Loucy (cell line): ENCODE measurements around the gene KRT16.

Experiments
- H2AFZ ChIP-seq: fragments of 200-600 bp; sonication (generic); 2 replicates; pipeline ENCODE4 v1.6.0; 2016; ENCODE audit warnings: antibody characterized with exemption, mild to moderate bottlenecking, low read length, moderate library complexity
- H3F3A ChIP-seq: fragments of 200-600 bp; 2 replicates; pipeline ENCODE4 v1.6.0; 2016; ENCODE audit warnings: antibody characterized with exemption, low read depth, mild to moderate bottlenecking
- H3K27me3 ChIP-seq: fragments of 200-600 bp; sonication (generic); 2 replicates; pipeline ENCODE4 v1.6.1; 2014; ENCODE audit warnings: low read length, mild to moderate bottlenecking; ENCODE audit not compliant: insufficient read depth, poor library complexity, severe bottlenecking
- H3K36me3 ChIP-seq: fragments of 200-600 bp; sonication (generic); 2 replicates; pipeline ENCODE4 v1.6.1; 2016; ENCODE audit warnings: low read length; ENCODE audit not compliant: insufficient read depth
- H3K4me1 ChIP-seq: fragments of 200-600 bp; sonication (generic); 2 replicates; pipeline ENCODE4 v1.5.1; 2014; ENCODE audit warnings: low read length, mild to moderate bottlenecking; ENCODE audit not compliant: insufficient read depth, poor library complexity, severe bottlenecking
- H3K4me2 ChIP-seq: fragments of 200-600 bp; sonication (generic); 2 replicates; pipeline ENCODE4 v1.6.0; 2014; ENCODE audit warnings: antibody characterized with exemption, low read length, low read depth, mild to moderate bottlenecking; ENCODE audit not compliant: poor library complexity, severe bottlenecking
- H3K4me3 ChIP-seq: fragments of 200-600 bp; sonication (generic); 2 replicates; pipeline ENCODE4 v1.5.1; 2014; ENCODE audit warnings: low read length, mild to moderate bottlenecking, mixed read lengths; ENCODE audit not compliant: poor library complexity, severe bottlenecking
- H3K79me2 ChIP-seq: fragments of 200-600 bp; sonication (generic); 2 replicates; pipeline ENCODE4 v1.6.1; 2014; ENCODE audit warnings: low read length; ENCODE audit not compliant: insufficient read depth
- H3K9ac ChIP-seq: fragments of 200-600 bp; sonication (generic); 2 replicates; pipeline ENCODE4 v1.6.0; 2014; ENCODE audit warnings: mild to moderate bottlenecking, low read depth, low read length, moderate library complexity; ENCODE audit not compliant: poor library complexity, severe bottlenecking
- H3K9me2 ChIP-seq: fragments of 200-600 bp; sonication (generic); replicated peaks from 2 replicates; pipeline ENCODE4 v1.6.1; 2016; ENCODE audit warnings: low read depth, low read length, mixed read lengths
- H3K9me3 ChIP-seq: fragments of 200-600 bp; sonication (generic); 2 replicates; pipeline ENCODE4 v1.6.1; 2014; ENCODE audit warnings: mild to moderate bottlenecking, antibody characterized with exemption, low read length, low read depth; ENCODE audit not compliant: insufficient read depth
- H4K20me1 ChIP-seq: fragments of 200-600 bp; sonication (generic); 2 replicates; pipeline ENCODE4 v1.6.0; 2014; ENCODE audit warnings: antibody characterized with exemption, low read length, mild to moderate bottlenecking; ENCODE audit not compliant: insufficient read depth, poor library complexity, severe bottlenecking
- CTCF ChIP-seq: fragments of 200-600 bp; sonication (generic); conservative IDR thresholded peaks from 2 replicates; pipeline ENCODE4 v1.5.1; 2014; ENCODE audit warnings: mild to moderate bottlenecking, antibody characterized with exemption, low read length
- EZH2phosphoT487 ChIP-seq: fragments of 200-600 bp; IDR thresholded peaks from 2 replicates; pipeline ENCODE4 v1.6.1; 2018; ENCODE audit warnings: antibody characterized with exemption, mild to moderate bottlenecking, moderate library complexity, borderline replicate concordance

KRT16 gene

GRCh38 chr17:41635121-41636097 is 22.8 kb upstream of the KRT16 start:
- Histone ChIP-seq H3K4me1 (no peaks in the 10 kb centered on the region), H3K79me2 (no peaks in the 10 kb centered on the region), H3K9me2 (no peaks in the 10 kb centered on the region), H3K36me3 (no peaks in the 10 kb centered on the region), H4K20me1 (no peaks in the 10 kb centered on the region), H3K4me2 (no peak overlapping the region), H3K4me3 (no peak overlapping the region), H3K9ac (no peak overlapping the region), H3K27me3 (no peaks in the 10 kb centered on the region), H3K9me3 (no peaks in the 10 kb centered on the region), H2AFZ (no peak overlapping the region), H3F3A (no peaks in the 10 kb centered on the region)
- TF ChIP-seq EZH2phosphoT487: no peak
- TF ChIP-seq CTCF: no peak

GRCh38 chr17:41634639-41635038 is 22.1 kb upstream of the KRT16 start:
- Histone ChIP-seq H3K4me1 (no peaks in the 10 kb centered on the region), H3K27me3 (no peaks in the 10 kb centered on the region), H3K36me3 (no peaks in the 10 kb centered on the region), H3K9me2 (no peaks in the 10 kb centered on the region), H3K9me3 (no peaks in the 10 kb centered on the region), H3K4me2 (no peak overlapping the region), H3F3A (no peaks in the 10 kb centered on the region), H4K20me1 (no peaks in the 10 kb centered on the region), H3K4me3 (no peak overlapping the region), H2AFZ (no peak overlapping the region), H3K79me2 (no peaks in the 10 kb centered on the region), H3K9ac (no peak overlapping the region)
- TF ChIP-seq CTCF (no peak), EZH2phosphoT487 (no peak)

- Histone ChIP-seq H3K27me3 (no peaks in the 10 kb centered on the region), H3K4me3 (no peak overlapping the region), H3K9me3 (no peaks in the 10 kb centered on the region), H3F3A (no peaks in the 10 kb centered on the region), H2AFZ (no peak overlapping the region), H4K20me1 (no peaks in the 10 kb centered on the region), H3K4me2 (no peak overlapping the region), H3K9me2 (no peaks in the 10 kb centered on the region), H3K79me2 (no peaks in the 10 kb centered on the region), H3K9ac (no peak overlapping the region), H3K36me3 (no peaks in the 10 kb centered on the region), H3K4me1 (no peaks in the 10 kb centered on the region)
- TF ChIP-seq EZH2phosphoT487 (no peak), CTCF (no peak)
Measured at GRCh38 chr17:41633556-41634199, 21.1 kb upstream of the KRT16 start.
